NCI-H2081 (cell line): ENCODE measurements around the gene MEGF10.
A peak's percentile ranks its signal among the peaks of the same experiment; 100 is the strongest.
"Not testable (repeated sequence)": the region's sequence is repeated elsewhere in the genome, so short reads cannot be mapped to it uniquely, and the experiment has no call there.

Experiments
- DNase-seq, 2 experiments: peaks; one replicate each; lab custom pipeline; 2025; lab: John Stamatoyannopoulos, UW

Gene MEGF10

DNA sequence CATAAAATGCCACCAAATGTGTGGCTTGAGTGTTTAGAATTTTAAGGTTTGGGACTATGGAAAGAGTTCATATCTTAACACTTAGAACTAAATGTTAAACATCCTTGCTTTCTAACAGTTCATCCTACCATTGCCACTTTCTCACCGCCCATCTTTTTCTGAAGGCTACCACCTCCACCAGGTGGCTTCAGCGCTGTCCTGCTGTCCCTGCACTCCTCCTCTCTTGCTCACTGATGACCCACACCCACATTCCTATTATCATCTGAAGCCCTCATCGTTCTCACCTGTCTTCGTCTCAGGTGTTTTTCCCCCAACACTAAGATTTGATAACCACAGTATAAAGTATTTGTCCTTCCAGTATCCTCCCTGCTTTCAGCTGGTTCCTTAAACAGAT is 7.4 kb downstream of the MEGF10 start:
- no peak for DNase-seq

- DNase-seq = no peak
These were observed 8.1 kb downstream of the MEGF10 start for GRCh38 chr5:127298656-127299055.

DNA sequence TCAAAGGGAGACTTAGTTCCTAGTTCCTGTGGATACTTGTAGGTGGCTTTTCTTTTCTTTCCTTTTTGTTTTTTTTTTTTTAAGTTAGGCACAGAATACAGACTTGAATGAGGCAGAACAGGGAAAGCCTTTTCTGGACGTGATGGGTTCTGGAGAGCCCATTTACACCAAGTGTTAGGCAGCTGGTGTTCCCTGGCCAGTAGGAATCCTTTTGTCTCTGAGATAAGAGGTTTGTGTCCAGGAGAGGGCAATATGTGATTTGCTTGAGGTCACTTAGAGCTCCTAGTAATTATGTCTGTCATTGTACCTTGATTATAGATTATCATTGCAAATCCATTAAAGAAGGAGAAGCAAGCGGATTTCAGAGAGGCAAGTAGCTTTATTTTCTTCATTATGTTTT is 9.1 kb downstream of the MEGF10 start:
- DNase-seq = no peak

DNA sequence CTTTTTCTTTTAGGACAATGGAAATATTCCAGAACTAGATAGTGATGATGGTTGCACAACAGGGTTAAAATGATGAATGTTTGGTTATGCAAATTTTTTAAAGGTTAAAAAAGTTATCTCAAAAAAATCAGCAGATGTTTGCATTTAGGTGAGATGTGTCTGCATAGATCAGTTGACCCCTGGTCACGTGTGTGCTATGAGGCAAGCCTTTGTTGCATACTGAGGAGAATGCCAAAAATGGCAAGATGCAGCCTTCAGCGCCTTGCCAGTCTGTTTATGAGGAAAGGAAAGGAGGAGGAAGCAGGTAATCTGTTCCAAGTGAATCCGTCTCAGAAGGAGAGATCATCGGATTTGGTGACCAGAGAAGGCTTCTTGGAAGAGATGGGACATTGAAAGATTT is 11.9 kb downstream of the MEGF10 start:
- no peak for DNase-seq

- DNase-seq = no peak
These were observed 12.8 kb downstream of the MEGF10 start for GRCh38 chr5:127303404-127303803.

DNA sequence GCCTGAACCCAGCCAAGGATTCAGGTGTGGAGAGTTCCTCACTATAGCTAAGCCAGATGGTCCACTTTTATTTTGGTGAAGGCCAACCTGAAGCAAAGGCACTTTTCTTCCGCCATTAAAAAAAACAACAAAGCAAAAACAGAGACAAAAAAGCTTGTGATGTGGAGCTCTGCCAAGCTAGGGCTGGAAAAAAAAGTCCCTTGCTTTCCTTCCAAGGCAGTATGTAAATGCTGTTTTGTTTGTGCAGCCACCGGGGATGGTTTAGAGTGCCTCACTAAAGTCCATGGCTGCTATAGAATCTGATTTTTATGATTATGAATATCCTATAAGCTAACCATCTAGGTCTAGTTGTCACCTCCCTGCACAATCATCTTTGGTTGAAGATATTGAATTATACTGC is 14.9 kb downstream of the MEGF10 start:
- no peak for DNase-seq

DNA sequence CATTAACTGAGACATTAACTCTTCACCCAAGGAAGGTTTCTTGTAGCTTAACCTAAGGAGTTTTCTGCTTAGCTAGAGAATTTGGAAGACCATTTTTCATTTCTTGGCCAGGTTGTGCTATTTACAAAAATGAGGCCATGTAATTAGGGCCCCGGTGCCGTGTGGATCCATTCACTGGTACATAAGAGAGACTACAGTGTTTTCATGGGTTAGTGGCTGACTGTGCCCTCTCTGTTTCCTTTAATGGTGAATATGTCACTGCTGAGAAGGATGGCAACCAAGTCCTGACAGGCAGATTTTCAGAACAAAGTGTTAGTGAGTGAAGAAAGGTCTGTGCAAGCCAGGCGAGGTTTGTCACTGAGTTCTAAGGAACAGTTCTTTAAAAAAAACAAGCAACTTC is 15.4 kb downstream of the MEGF10 start:
- no peak for DNase-seq

- no peak for DNase-seq
These were observed 16.1 kb downstream of the MEGF10 start for GRCh38 chr5:127306647-127307046.

- no peak for DNase-seq
These were observed 17.3 kb downstream of the MEGF10 start for GRCh38 chr5:127307868-127308267.

DNA sequence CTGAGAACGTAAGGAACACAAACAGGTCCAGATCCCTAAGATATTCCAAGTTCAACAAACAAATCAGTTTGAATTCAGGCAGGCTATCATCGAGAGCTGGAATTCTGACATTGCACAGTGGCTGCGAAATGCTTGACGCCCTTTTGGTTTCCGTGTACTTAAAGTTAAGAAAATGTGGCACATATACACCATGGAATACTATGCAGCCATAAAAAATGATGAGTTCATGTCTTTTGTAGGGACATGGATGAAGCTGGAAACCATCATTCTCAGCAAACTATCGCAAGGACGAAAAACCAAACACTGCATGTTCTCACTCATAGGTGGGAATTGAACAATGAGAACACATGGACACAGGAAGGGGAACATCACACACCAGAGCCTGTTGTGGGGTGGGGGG is 17.7 kb downstream of the MEGF10 start:
- DNase-seq = not testable (repeated sequence)

DNA sequence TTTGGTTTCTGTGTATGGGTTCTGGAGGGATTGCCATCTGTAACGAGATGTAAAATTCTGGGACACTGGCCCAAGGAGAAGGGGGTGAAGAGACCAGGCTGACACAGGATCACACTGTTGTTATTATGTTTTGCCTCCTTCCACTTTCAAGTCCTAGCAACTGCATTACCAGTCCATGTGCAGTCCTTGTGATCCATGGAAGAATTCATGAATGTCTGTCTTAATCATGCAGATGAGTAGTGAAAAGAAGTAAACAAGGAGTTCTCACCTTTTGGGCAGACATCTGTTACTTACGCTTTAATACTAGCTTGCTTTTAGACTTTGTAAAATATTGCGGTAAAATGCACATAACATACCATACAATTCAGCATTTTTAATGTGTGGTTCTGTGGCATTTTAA is 18.3 kb downstream of the MEGF10 start:
- no peak for DNase-seq

- peak; percentile 20 to 80 for DNase-seq
These were observed 20.8 kb downstream of the MEGF10 start for GRCh38 chr5:127311349-127311748.

DNA sequence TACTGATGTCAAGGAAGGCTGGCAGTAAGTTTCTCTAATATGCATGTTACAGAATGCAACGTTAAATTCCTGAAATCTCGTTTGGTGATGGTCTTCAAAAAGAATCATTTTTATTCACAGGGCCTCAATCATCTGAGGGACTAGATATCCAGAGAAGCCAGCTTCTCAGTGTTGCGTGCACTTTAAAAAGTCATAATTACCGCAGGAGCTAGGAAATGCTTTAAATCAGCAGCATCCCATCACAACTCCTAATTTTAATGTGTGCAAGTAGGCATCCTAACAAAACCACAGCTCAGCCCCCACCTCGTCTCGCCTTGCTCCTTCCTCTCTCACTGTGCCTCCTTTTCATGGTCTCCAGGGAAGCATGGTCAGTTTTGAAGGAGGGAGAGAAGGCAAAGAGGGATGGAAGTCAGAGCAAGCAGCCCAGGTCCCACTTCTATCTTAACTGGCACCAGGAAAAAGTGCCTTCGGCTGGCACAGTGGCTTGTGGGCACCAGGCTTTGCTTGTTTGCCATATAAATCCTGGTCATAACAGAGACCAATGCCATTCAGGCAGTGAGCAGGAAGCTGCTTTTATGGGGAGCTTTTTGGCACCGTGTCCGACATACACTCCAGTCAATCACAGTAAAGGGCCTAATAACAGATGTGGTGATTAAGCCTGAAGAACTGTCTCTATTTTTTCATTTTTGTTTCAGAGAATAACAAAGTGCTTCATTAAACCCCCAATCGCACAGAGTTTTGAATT is 21.4 kb downstream of the MEGF10 start:
- DNase-seq = peak; percentile 27 to 64

- no peak for DNase-seq
These were observed 22.8 kb downstream of the MEGF10 start for GRCh38 chr5:127313379-127313778.

- peak; percentile 27 to 33 for DNase-seq
These were observed 23.4 kb downstream of the MEGF10 start for GRCh38 chr5:127313847-127314473.

DNA sequence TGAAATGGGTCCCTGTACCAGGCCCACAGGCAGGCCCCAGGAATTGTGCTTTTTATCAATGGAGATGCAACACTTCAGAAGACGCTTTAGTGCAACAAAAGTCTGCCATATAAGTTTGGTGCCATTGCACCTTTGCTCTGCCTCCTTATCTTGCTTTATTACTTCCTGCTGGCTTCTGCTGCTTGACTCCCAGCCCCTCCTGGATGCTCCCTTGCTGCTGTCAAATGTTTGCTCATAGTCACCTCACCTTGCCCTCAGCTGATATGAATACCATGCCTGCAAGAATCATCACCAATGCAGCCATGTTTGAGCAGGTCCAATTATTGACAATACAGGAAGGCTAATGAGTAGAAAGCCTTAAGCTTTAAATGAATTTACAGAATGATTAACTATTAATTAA is 25.4 kb downstream of the MEGF10 start:
- DNase-seq = no peak

GRCh38 chr5:127317385-127317784 is 26.8 kb downstream of the MEGF10 start:
- not testable (repeated sequence) for DNase-seq

DNA sequence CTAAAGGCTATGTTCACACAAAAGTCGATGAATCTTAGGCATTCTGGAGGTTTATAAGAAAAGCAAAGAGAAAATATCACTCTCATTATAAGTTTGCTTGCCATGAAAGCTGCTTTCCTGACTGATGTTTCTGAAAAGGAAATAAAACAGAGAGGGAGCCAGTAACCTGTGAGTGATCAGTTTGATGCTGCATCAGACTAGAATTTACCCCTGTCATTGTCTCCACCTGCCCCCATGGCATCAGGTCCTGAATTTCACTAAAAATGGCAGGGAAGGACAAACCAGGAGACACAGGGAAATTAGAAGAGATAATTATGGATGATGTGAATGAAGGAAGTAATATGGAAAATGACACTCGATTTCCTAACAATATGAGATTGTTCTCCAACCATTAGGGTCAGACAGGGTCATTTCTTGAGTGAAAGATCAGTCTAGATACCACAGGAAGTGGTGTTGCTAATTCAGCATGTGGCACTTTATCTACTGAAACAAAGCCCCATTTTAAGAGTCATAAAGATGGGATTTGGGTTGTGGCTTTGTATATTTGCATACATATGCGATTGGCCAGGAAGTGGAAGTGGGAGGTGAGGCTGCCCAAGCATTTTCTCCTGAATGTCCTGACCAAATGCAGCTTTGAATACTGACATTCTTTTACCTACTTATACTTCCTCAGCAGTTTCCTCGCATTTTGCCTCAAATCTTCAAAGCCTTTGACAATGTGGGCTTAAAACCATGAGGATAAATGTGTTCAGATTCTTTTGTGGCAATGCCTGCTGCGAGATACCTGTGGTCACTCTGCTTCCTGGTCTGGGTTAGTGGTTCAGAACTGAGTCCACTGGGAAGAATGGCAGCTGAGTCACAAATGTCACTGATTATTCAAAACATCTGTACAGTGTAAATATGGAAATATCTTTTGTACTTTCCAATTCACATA is 29.7 kb downstream of the MEGF10 start:
- no peak for DNase-seq

DNA sequence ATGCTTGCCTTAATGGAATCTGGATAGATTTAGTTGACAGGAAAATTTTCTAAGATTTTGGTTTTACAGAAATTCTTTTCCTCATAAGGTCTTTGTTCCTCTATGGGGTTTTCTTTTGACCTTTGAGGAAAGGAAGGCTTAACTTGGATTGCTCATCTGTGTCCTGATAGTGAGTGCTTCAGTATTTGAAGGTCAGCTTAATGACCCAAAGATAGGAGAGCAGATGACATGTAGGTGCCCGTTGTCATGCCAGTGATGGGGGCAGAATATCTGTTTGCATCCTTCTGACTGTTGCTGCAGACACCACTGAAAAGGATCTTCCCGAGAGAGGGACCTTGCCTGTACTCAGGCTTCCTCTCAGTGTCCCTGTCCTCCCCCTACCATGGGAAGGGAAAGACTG is 30.9 kb downstream of the MEGF10 start:
- DNase-seq = no peak

- no peak for DNase-seq
These were observed 31.8 kb downstream of the MEGF10 start for GRCh38 chr5:127322403-127322802.

- no peak for DNase-seq
These were observed 34.2 kb downstream of the MEGF10 start for GRCh38 chr5:127324756-127325155.

DNA sequence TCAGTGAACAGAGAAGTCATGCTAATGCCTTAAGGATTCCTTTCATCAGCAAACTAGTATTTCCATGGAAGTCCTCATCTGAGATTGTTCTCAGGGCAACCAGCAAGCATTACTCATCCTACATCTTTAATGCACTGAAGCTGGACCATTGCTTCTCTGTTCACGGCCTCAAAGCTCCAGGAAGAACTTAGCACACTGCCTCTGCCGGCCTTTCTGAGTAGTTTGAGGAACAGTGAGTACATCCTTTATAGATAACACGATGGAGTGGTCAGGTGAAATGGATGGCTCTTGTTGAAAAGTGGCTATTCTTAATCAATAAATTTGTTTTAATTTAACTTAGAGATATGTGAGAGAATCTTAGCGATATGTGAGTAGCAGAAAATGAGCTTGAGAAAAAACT is 35.8 kb downstream of the MEGF10 start:
- DNase-seq = no peak
